NCI-H146 treated with DMSO at 0.1 percent for 48 hours (cell line): ENCODE measurements around the gene SLC25A6.
"Not testable (repeated sequence)": the region's sequence is repeated elsewhere in the genome, so short reads cannot be mapped to it uniquely, and the experiment has no call there.

Source experiments
- DNase-seq: peaks from one replicate; lab custom pipeline; 2025; ENCODE audit not compliant: unreplicated experiment; lab: John Stamatoyannopoulos, UW

The SLC25A6 gene

GRCh38 chrX:1355131-1356046 lies 36.5 kb downstream of the SLC25A6 start:
- no peak for DNase-seq

- no peak for DNase-seq
Observed at GRCh38 chrX:1354036-1355019, 37.6 kb downstream of the SLC25A6 start.

- no peak for DNase-seq
Observed at GRCh38 chrX:1351981-1352714, 39.8 kb downstream of the SLC25A6 start.

GRCh38 chrX:1349606-1350005 lies 42.3 kb downstream of the SLC25A6 start:
- not testable (repeated sequence) for DNase-seq

- DNase-seq = no peak
Observed at GRCh38 chrX:1341545-1342184, 50.2 kb downstream of the SLC25A6 start.

GRCh38 chrX:1336948-1337779 lies 54.7 kb downstream of the SLC25A6 start:
- DNase-seq = no peak

- no peak for DNase-seq
Observed at GRCh38 chrX:1336331-1336943, 55.5 kb downstream of the SLC25A6 start, which contains the start of gene IL3RA. TSS of gene IL3RA (plus strand) at chrX:1336785. CDS start at chrX:1341766, 4,981 bp downstream.
